GM12878 (cell line): ENCODE measurements around the gene TMEM150C. TPM values are rescaled to one million over a fixed set of nuclear protein-coding genes. Genes with fewer than 3 reads are reported as not detected.

Experiments
- ATAC-seq: fragments of 200-7000 bp; cut with Tn5 transposase; 3 replicates; pipeline ENCODE4 v1.9.1; 2020; ENCODE audit warnings: mild to moderate bottlenecking, moderate library complexity
- BruUV-seq: library from RNA; stranded (reverse); fragments of 400-500 nt; replicated peaks from 2 replicates; lab custom pipeline; 2021; lab: Mats Ljungman, UMichigan
- CTCF ChIA-PET: fragments of 300-600 bp; sonication (Branson Sonifier 250); formaldehyde crosslinking; extraction: SDS; loops from one replicate; lab custom pipeline; 2021; ENCODE audit warnings: inconsistent platforms; lab: Yijun Ruan, JAX
- POLR2A ChIA-PET: fragments of 350-600 bp; formaldehyde crosslinking; extraction: SDS; loops from one replicate; lab custom pipeline; 2021; ENCODE audit warnings: inconsistent platforms; lab: Charles Lee
- RAD21 ChIA-PET: fragments of 300-600 bp; sonication (Branson Sonifier 250); formaldehyde crosslinking; loops from one replicate; lab custom pipeline; 2023; ENCODE audit warnings: antibody characterized with exemption; ENCODE audit not compliant: unreplicated experiment; lab: Charles Lee
- SMC1A ChIA-PET: fragments of 300-600 bp; sonication (Branson Sonifier 250); formaldehyde crosslinking; loops from one replicate; lab custom pipeline; 2023; ENCODE audit not compliant: unreplicated experiment, uncharacterized antibody; lab: Charles Lee
- DNase-seq: peaks from one replicate; pipeline ENCODE4 v3.0.0-alpha.2; 2011; ENCODE audit warnings: low read depth, low spot score
- FAIRE-seq: peaks from 3 replicates; lab custom pipeline; 2011; peaks lifted over from hg19 to GRCh38; lab: Jason Lieb, UNC
- H2AFZ ChIP-seq: 2 replicates; pipeline ENCODE4 v1.6.0; 2011; ENCODE audit warnings: low read depth, low read length, control low read depth; ENCODE audit not compliant: control insufficient read depth
- H3K27ac ChIP-seq: 2 replicates; pipeline ENCODE4 v1.5.1; 2011; ENCODE audit warnings: control low read depth; ENCODE audit not compliant: control insufficient read depth, insufficient read depth
- H3K27me3 ChIP-seq, 2 experiments: replicated peaks in 1 of 2; 2 replicates each; pipeline versions ENCODE4 v1.6.0 to v1.6.1; 2011; ENCODE audit warnings: low read length in 1 of 2; ENCODE audit not compliant: control insufficient read depth in 2 of 2, insufficient read depth in 2 of 2
- H3K36me3 ChIP-seq, 2 experiments: 2 replicates each; pipeline ENCODE4 v1.5.1; 2011; ENCODE audit warnings: low read length in 1 of 2; ENCODE audit not compliant: control insufficient read depth in 2 of 2, insufficient read depth in 2 of 2
- H3K4me1 ChIP-seq: 2 replicates; pipeline ENCODE4 v1.6.1; 2011; ENCODE audit warnings: mild to moderate bottlenecking, low read length, moderate library complexity, mixed read lengths; ENCODE audit not compliant: control insufficient read depth, insufficient read depth
- H3K4me2 ChIP-seq: 2 replicates; pipeline ENCODE4 v1.6.0; 2011; ENCODE audit warnings: control low read depth; ENCODE audit not compliant: control insufficient read depth, insufficient read depth
- H3K4me3 ChIP-seq: fragments of 200-600 bp; sonication (generic); 2 replicates; pipeline ENCODE4 v1.5.1; 2016
- H3K79me2 ChIP-seq: 2 replicates; pipeline ENCODE4 v1.6.0; 2011; ENCODE audit warnings: low read length; ENCODE audit not compliant: control insufficient read depth, insufficient read depth
- H3K9ac ChIP-seq: 2 replicates; pipeline ENCODE4 v1.8.0; 2011; ENCODE audit warnings: low read length, control low read depth, mixed read lengths; ENCODE audit not compliant: control insufficient read depth, insufficient read depth
- H3K9me3 ChIP-seq: replicated peaks from 3 replicates; pipeline ENCODE4 v1.5.1; 2011; ENCODE audit warnings: mild to moderate bottlenecking, low read length; ENCODE audit not compliant: control insufficient read depth, insufficient read depth
- H4K20me1 ChIP-seq: 2 replicates; pipeline ENCODE4 v1.6.0; 2011; ENCODE audit not compliant: control insufficient read depth, insufficient read depth
- BACH1 ChIP-seq: fragments of 450-650 bp; IDR thresholded peaks from 2 replicates; pipeline ENCODE4 v1.6.1; 2017; ENCODE audit warnings: mild to moderate bottlenecking, borderline replicate concordance
- CHD1 ChIP-seq: IDR thresholded peaks from 2 replicates; pipeline ENCODE4 v1.6.1; 2012; ENCODE audit warnings: low read depth, low read length, improper control_type of control experiment
- ETV6 ChIP-seq, 2 experiments: fragments of 450-650 bp in 1 of 2; IDR thresholded peaks in 1 of 2; conservative IDR thresholded peaks in 1 of 2; 2 replicates each; pipeline ENCODE4 v1.6.1; 2014; ENCODE audit warnings: antibody characterized with exemption in 1 of 2, borderline replicate concordance in 1 of 2, low read depth in 1 of 2, mild to moderate bottlenecking in 1 of 2, moderate library complexity in 1 of 2
- HCFC1 ChIP-seq: fragments of 150-350 bp; IDR thresholded peaks from 2 replicates; pipeline ENCODE4 v1.6.1; 2014; ENCODE audit warnings: low read length
- KAT2A ChIP-seq: conservative IDR thresholded peaks from 2 replicates; pipeline ENCODE4 v1.6.1; 2011; ENCODE audit warnings: low read depth, low read length; ENCODE audit not compliant: control insufficient read depth
- MYC ChIP-seq: IDR thresholded peaks from 2 replicates; pipeline ENCODE4 v1.6.1; 2011; ENCODE audit warnings: mild to moderate bottlenecking, low read length, moderate library complexity, inconsistent platforms; ENCODE audit not compliant: insufficient read depth, insufficient replicate concordance, insufficient read length, severe bottlenecking
- NFXL1 ChIP-seq: fragments of 450-650 bp; IDR thresholded peaks from 2 replicates; pipeline ENCODE4 v1.6.1; 2017; ENCODE audit warnings: antibody characterized with exemption, mild to moderate bottlenecking, borderline replicate concordance
- RAD21 ChIP-seq: IDR thresholded peaks from 2 replicates; pipeline ENCODE4 v1.6.1; 2011; ENCODE audit warnings: mild to moderate bottlenecking, low read depth, low read length, moderate library complexity; ENCODE audit not compliant: insufficient read depth
- WRNIP1 ChIP-seq: IDR thresholded peaks from 2 replicates; pipeline ENCODE4 v1.6.1; 2011; ENCODE audit warnings: low read depth, low read length, improper control_type of control experiment, borderline replicate concordance
- WGBS: methylation state at CpG from one replicate; pipeline ENCODE4 v1.1.6; 2016; ENCODE audit warnings: low lambda C conversion rate; ENCODE audit not compliant: insufficient replicate concordance, insufficient coverage; ENCODE audit errors: missing lambda C conversion rate; 5-methylcytosine and 5-hydroxymethylcytosine counted together
- in situ Hi-C: fragments of 300-500 bp; cut with MboI; formaldehyde crosslinking; loops from 9 replicates; pipeline ENCODE4 v1.14.3; 2018; ENCODE audit warnings: mixed read lengths
- intact Hi-C: fragments of 100-400 bp; cut with micrococcal nuclease; formaldehyde crosslinking; loops from one replicate; pipeline ENCODE4 v1.14.2; 2022; ENCODE audit not compliant: unreplicated experiment
- polyA plus RNA-seq, 11 experiments: library from polyadenylated mRNA; depleted of rRNA in 4 of 11; unstranded in 6 of 11; stranded (reverse) in 5 of 11; fragments of >200 nt; fragmentation: Nextera tagmentation in 4 of 11; fragmentation: Illumina TruSeq in 1 of 11; extraction: Ambion mirVana in 4 of 11; extraction: Trizol in 1 of 11; gene quantifications; 1 replicate in 1 of 11; 2 replicates in 10 of 11; pipeline versions ENCODE4 v1.2.1 to v1.2.3, GENCODE V29; 2011 to 2016; ENCODE audit warnings: inconsistent platforms in 2 of 11, missing spikeins in 2 of 11, low read depth in 1 of 11
- total RNA-seq, 4 experiments: library from RNA; depleted of rRNA in 3 of 4; stranded (reverse); fragments of >200 nt in 3 of 4; fragmentation: Illumina TruSeq in 1 of 4; extraction: Trizol in 1 of 4; gene quantifications; 2 replicates each; pipeline versions ENCODE4 v1.2.1 to v1.2.3, GENCODE V29; 2013 to 2021
- TF ChIP-seq, protein P1 (sequence below): IDR thresholded peaks from 2 replicates; pipeline ENCODE4 v1.6.1; 2012; ENCODE audit warnings: mild to moderate bottlenecking, low read depth, low read length
- TF ChIP-seq, protein P2 (sequence below): fragments of 150-350 bp; IDR thresholded peaks from 2 replicates; pipeline ENCODE4 v1.6.1; 2014; ENCODE audit warnings: mild to moderate bottlenecking, low read depth, low read length

Gene TMEM150C
- total and polyA plus RNA-seq, 10 of the 15 experiments (the other 5 are each of a cell fraction or from before 2014, with no cell fraction given), result 0.04 to 0.78 (median 0.13) TPM; not detected in 2

DNA sequence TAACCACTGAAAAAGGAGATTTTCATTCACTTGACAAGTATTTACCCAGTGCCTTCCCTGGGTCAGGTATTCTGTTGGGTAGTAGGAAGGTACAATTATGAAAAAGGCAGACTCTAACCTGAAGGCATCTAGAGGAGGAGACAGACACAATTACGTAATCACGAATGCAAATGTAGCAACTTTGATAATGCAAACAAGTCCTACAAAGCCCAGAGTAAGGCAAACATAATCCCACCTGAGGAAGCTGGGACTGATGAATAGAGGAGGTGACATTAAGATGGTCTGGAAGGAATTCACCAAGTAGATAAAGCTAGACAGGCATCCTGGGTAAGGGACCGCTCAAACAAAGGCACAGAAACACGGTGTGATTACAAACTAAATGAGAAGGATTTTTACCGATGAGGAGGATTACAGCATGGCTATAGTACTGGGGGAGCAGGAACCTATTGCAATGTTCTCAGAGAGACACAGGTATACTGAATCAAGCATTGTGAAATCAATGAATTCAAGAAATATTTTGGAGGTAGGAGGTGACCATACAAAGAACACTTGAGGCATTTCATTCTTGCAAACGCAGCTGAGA is 37.1 kb downstream of the TMEM150C start:
- no peaks in the 10 kb centered on the region for H3K36me3 ChIP-seq
- H2AFZ ChIP-seq, result no peak overlapping the region
- no peak overlapping the region for H3K4me2 ChIP-seq
- 52% methylated on average over 6 of the region's 6 CpGs for WGBS
- H3K27me3 ChIP-seq, result no peaks in the 10 kb centered on the region
- TF ChIP-seq RAD21, result no peak
- TF ChIP-seq HCFC1, result no peak
- TF ChIP-seq WRNIP1, result no peak
- no peak for TF ChIP-seq MYC
- no peak for TF ChIP-seq NFXL1
- ChIA-PET CTCF (interaction anchor here (1.0 kb wide), 1 partner anchor 9 kb away, joined by 3 read pairs; no protein-coding TSS in a partner anchor), RAD21 (no interaction called here), SMC1A (interaction anchor here (1.3 kb wide), 1 partner anchor 10 kb away, joined by 3 read pairs; no protein-coding TSS in a partner anchor), POLR2A (no interaction called here)
- FAIRE-seq, result no peak
- intact Hi-C loops (no loop called here), in situ Hi-C loops (no loop called here)
- no peaks in the 10 kb centered on the region for H3K4me1 ChIP-seq
- no peak for ATAC-seq
- H3K9me3 ChIP-seq, result no peaks in the 10 kb centered on the region
- H3K79me2 ChIP-seq, result no peaks in the 10 kb centered on the region
- no peaks in the 10 kb centered on the region for H4K20me1 ChIP-seq
- H3K9ac ChIP-seq, result no peak overlapping the region
- H3K4me3 ChIP-seq, result no peak overlapping the region
- no peak for DNase-seq
- H3K27ac ChIP-seq, result no peak overlapping the region
- no TSS peak for BruUV-seq

DNA sequence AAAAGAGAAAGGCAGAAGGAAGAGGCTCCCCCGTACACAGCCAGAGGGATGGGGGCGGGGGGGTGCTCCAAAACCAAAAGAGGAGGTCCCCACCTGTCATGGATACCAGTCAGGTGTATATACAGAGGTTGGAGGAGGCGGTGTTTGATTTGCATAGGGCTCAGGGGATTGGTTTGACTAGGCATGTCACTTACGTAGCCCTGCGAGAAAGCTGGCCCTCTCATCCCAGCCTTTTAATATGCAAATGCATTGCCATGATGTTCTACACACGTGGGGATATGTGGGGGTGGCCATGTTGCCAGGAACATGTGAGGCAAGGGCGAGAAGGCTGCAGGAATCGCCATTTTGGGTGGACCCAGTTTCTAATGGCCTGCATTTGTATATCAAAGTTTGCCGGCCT is 38.6 kb downstream of the TMEM150C start:
- in situ Hi-C loops, result no loop called here
- no peak overlapping the region for H3K9ac ChIP-seq
- no TSS peak for BruUV-seq
- 39% methylated on average over 9 of the region's 9 CpGs for WGBS
- no peak overlapping the region for H3K4me3 ChIP-seq
- intact Hi-C loops, result no loop called here
- H3K4me2 ChIP-seq, result no peak overlapping the region
- FAIRE-seq, result no peak
- H3K4me1 ChIP-seq, result no peaks in the 10 kb centered on the region
- no peaks in the 10 kb centered on the region for H4K20me1 ChIP-seq
- no peaks in the 10 kb centered on the region for H3K79me2 ChIP-seq
- H3K27ac ChIP-seq, result no peak overlapping the region
- no peaks in the 10 kb centered on the region for H3K36me3 ChIP-seq
- no peak for DNase-seq
- SMC1A ChIA-PET, result no interaction called here
- H2AFZ ChIP-seq, result no peak overlapping the region
- no peaks in the 10 kb centered on the region for H3K9me3 ChIP-seq
- CTCF ChIA-PET, result no interaction called here
- RAD21 ChIA-PET, result no interaction called here
- POLR2A ChIA-PET, result no interaction called here
- H3K27me3 ChIP-seq, result no peaks in the 10 kb centered on the region
- no peak for ATAC-seq
- TF ChIP-seq CHD1 (no peak), ETV6 (conservative IDR thresholded peaks at IDR 0.05 in 1 of 2, IDR thresholded peaks at IDR 0.05 in 1 of 2; ENCODE audit: borderline replicate concordance in 1 of 2, low read depth in 1 of 2) (no peak), KAT2A (no peak), BACH1 (no peak)
- TF ChIP-seq, protein P1, sequence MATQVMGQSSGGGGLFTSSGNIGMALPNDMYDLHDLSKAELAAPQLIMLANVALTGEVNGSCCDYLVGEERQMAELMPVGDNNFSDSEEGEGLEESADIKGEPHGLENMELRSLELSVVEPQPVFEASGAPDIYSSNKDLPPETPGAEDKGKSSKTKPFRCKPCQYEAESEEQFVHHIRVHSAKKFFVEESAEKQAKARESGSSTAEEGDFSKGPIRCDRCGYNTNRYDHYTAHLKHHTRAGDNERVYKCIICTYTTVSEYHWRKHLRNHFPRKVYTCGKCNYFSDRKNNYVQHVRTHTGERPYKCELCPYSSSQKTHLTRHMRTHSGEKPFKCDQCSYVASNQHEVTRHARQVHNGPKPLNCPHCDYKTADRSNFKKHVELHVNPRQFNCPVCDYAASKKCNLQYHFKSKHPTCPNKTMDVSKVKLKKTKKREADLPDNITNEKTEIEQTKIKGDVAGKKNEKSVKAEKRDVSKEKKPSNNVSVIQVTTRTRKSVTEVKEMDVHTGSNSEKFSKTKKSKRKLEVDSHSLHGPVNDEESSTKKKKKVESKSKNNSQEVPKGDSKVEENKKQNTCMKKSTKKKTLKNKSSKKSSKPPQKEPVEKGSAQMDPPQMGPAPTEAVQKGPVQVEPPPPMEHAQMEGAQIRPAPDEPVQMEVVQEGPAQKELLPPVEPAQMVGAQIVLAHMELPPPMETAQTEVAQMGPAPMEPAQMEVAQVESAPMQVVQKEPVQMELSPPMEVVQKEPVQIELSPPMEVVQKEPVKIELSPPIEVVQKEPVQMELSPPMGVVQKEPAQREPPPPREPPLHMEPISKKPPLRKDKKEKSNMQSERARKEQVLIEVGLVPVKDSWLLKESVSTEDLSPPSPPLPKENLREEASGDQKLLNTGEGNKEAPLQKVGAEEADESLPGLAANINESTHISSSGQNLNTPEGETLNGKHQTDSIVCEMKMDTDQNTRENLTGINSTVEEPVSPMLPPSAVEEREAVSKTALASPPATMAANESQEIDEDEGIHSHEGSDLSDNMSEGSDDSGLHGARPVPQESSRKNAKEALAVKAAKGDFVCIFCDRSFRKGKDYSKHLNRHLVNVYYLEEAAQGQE, result no peak
- TF ChIP-seq, protein P2, sequence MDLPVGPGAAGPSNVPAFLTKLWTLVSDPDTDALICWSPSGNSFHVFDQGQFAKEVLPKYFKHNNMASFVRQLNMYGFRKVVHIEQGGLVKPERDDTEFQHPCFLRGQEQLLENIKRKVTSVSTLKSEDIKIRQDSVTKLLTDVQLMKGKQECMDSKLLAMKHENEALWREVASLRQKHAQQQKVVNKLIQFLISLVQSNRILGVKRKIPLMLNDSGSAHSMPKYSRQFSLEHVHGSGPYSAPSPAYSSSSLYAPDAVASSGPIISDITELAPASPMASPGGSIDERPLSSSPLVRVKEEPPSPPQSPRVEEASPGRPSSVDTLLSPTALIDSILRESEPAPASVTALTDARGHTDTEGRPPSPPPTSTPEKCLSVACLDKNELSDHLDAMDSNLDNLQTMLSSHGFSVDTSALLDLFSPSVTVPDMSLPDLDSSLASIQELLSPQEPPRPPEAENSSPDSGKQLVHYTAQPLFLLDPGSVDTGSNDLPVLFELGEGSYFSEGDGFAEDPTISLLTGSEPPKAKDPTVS, result no peak
